Stimulated activated CD4-positive, alpha-beta T cell treated with anti-CD3 and anti-CD28 coated beads, Interleukin-1b, Interleukin-23, amount 100 ng/mL, for 1 hour (primary cell): ENCODE results near the gene MACF1.

Experiments
- DNase-seq, 2 donors: peaks; one replicate each; pipeline ENCODE4 v3.0.0-alpha.2; 2020; ENCODE audit warnings: low read depth in 2 of 2

MACF1 gene

GRCh38 chr1:39261712-39262221 lies 57.3 kb downstream of the MACF1 start:
- DNase-seq: no peak

GRCh38 chr1:39262802-39263201 lies 58.3 kb downstream of the MACF1 start:
- no peak for DNase-seq

GRCh38 chr1:39266269-39266668 lies 61.8 kb downstream of the MACF1 start:
- DNase-seq: no peak

- no peak for DNase-seq
These were observed 62.3 kb downstream of the MACF1 start for GRCh38 chr1:39266792-39267191.

DNA sequence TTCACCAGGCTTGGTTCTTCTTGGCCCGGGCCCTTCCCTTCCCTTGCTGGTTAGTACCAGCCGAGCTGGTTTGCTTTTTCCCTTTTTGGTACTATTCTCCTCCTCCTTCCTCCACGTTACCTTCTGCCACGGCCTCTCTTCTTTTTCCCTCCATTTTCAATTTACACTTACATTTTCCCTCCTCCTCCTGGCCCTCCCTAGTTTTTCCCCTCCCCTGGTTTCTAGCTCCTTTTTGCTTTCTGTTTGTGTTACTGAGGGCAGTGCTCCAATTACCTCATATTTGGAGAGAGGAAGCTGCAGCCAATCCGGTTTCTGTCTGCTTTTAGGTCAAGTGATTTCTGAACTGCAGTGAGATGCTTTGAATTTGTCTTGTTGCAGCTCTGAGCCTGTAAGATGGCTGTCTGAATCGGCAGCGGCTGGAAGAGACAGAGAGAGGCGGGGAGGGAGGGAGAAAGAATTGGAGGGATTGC lies 63.7 kb downstream of the MACF1 start:
- no peak for DNase-seq

- no peak for DNase-seq
These were observed 64.4 kb downstream of the MACF1 start for GRCh38 chr1:39268906-39269305.

- no peak for DNase-seq
These were observed 64.9 kb downstream of the MACF1 start for GRCh38 chr1:39269349-39269748.

GRCh38 chr1:39269791-39270342 lies 65.4 kb downstream of the MACF1 start:
- DNase-seq: no peak

GRCh38 chr1:39270368-39270767 lies 65.9 kb downstream of the MACF1 start:
- no peak for DNase-seq

DNA sequence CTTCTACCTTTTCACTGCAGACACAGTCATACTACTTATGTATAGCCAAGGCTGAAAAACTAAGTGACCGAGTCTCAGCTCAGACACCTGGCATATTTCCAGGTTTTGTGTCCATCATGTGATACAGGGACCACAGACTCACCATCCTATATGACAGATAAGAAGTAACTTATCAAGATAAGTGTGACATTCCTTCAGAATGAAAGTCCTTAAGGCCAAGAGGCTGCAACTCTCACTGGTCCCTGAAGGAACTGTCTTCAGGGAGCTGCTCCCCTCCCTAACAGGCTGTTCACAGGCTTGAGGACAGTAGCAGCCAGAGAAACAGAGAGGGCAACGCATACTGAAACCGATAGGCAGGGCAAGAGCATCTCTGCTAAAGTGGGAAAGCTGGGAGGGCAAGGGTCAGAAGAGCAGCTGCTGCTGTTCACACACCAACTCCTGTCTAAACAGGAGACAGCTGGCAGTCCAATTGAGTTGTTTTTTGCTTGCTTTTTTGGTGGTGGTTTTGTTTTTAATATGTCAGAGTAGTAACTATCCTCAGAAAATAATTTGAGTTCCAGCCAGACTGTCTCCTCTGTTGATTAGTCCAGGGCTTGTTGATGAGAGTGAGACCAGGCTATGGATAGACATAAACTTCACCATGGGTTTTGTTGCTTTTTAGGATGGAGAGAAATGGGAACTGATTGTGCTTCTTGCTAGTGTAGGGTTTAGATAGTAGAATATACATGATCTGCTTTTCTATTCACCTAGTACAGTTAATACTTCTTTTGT lies 67.7 kb downstream of the MACF1 start:
- no peak for DNase-seq

GRCh38 chr1:39272798-39273469 lies 68.4 kb downstream of the MACF1 start:
- DNase-seq: no peak

DNA sequence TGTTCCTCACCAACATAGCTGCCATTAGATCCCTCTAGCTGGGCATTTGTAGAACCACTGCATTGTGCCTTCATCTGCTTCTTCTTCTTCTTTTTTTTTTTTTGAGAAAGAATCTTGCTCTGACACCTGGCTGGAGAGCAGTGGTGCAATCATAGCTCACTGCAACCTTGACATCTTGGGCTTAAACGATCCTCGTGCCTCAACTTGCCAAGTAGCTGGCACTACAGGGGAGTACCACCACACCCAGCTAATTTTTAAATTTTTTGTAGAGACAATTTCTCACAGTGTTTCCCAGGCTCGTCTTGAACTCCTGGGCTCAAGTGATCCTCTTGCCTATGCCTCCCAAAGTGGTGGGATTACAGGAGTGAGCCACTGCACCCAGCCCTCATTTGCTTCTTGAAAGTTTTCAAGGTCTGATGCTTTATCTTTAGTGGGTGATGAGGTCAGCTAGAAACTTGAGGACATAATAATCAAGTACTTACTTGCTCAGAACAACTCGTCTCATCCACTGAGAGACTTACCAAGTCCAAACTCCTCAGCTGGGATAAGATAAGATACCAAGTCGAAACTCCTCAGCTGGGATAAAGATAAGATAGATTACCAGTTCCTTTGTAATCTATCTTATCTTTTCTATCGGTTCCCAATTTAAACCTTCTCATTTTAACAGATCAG lies 71.5 kb downstream of the MACF1 start:
- no peak for DNase-seq

- DNase-seq: no peak
These were observed 73.4 kb downstream of the MACF1 start for GRCh38 chr1:39277879-39278278.

- no peak for DNase-seq
These were observed 78.2 kb downstream of the MACF1 start for GRCh38 chr1:39282537-39283216.

DNA sequence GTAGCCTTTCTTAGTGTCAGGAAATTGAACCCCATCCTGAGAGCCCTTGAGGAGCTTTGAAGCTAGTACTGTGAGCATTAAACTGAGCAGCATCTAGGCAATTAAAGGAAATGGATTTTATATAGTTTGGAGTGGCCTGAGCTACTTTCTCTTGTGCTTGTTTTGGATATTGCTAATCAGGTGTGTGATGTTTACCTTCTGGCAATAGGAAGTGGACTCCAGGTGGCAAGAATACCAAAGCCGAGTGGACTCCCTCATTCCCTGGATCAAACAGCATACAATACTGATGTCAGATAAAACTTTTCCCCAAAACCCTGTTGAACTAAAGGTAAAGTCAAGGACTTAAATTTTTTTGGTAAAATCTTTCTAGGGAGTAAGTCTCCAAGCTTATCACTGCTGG lies 79.4 kb downstream of the MACF1 start:
- no peak for DNase-seq

GRCh38 chr1:39287541-39287940 lies 83.0 kb downstream of the MACF1 start:
- no peak for DNase-seq

- no peak for DNase-seq
These were observed 84.4 kb downstream of the MACF1 start for GRCh38 chr1:39288735-39289465.

GRCh38 chr1:39292401-39292800 lies 87.9 kb downstream of the MACF1 start:
- DNase-seq: no peak

DNA sequence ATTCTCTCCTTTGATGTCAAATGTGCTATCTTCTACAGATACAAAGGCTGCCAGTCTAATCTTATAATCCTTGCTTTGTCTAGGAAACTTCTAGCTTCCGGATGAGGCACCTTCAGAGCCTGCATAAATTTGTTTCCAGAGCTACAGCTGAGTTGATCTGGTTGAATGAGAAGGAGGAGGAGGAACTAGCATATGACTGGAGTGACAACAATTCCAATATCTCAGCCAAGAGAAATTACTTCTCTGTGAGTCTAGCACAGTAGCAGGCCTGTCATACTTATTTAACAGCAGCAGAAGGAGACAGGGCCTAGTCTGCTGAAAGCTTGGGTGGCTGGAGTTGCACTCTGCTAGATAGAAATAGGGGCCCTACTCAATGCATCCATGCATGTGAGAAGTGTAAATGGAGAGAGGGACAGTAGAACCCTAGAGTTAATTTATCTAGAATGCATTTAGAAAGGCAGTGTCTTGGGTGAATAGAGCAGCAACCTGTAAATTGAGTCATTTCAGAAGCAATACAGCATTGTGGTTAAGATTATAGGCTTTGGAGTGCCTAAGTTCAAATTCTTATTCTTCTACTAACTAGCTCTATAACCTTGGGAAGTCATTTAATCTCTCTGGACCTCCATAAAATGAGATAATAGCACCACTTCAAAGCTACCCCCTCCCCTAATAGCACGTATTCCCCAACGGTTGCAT lies 89.0 kb downstream of the MACF1 start:
- no peak for DNase-seq

- DNase-seq: no peak
These were observed 90.0 kb downstream of the MACF1 start for GRCh38 chr1:39294531-39294930.
